CD14-positive monocyte (primary cell): ENCODE measurements around the gene NMNAT3. TPM values are rescaled to one million over a fixed set of nuclear protein-coding genes. Genes with fewer than 3 reads are reported as not detected.

Source experiments
- DNase-seq, 3 donors: peaks; one replicate each; pipeline ENCODE4 v3.0.0-alpha.2; 2011 to 2022
- H2AFZ ChIP-seq: 2 replicates; pipeline ENCODE4 v1.6.0; 2012; ENCODE audit warnings: mild to moderate bottlenecking, low read depth, low read length, inconsistent platforms; ENCODE audit not compliant: insufficient read depth, poor library complexity, severe bottlenecking
- H3K27ac ChIP-seq, 2 donors: 1 replicate in 1 of 2; 2 replicates in 1 of 2; pipeline ENCODE4 v1.5.1; 2012 to 2013; ENCODE audit warnings: low read length in 2 of 2, control low read depth in 1 of 2, inconsistent platforms in 1 of 2, low read depth in 1 of 2, mild to moderate bottlenecking in 1 of 2
- H3K27me3 ChIP-seq, 2 donors: one replicate each; pipeline versions ENCODE4 v1.6.0 to v1.6.1; 2011 to 2013; ENCODE audit warnings: low read length in 2 of 2; ENCODE audit not compliant: control insufficient read depth in 2 of 2, insufficient read depth in 2 of 2
- H3K36me3 ChIP-seq, 2 donors: replicated peaks in 1 of 2; 1 replicate in 1 of 2; 2 replicates in 1 of 2; pipeline versions ENCODE4 v1.5.1 to v1.6.1; 2012 to 2013; ENCODE audit warnings: low read length in 2 of 2, control low read depth in 1 of 2, inconsistent platforms in 1 of 2, mild to moderate bottlenecking in 1 of 2; ENCODE audit not compliant: insufficient read depth in 2 of 2, control insufficient read depth in 1 of 2
- H3K4me1 ChIP-seq, 2 donors: 1 replicate in 1 of 2; 2 replicates in 1 of 2; pipeline versions ENCODE4 v1.5.1 to v1.6.1; 2012 to 2013; ENCODE audit warnings: low read length in 2 of 2, control low read depth in 1 of 2, inconsistent platforms in 1 of 2, mild to moderate bottlenecking in 1 of 2, moderate library complexity in 1 of 2; ENCODE audit not compliant: insufficient read depth in 2 of 2, control insufficient read depth in 1 of 2
- H3K4me2 ChIP-seq: replicated peaks from 2 replicates; pipeline ENCODE3; 2012; ENCODE audit warnings: low read length, moderate library complexity, mild to moderate bottlenecking; ENCODE audit not compliant: poor library complexity, severe bottlenecking; ENCODE audit errors: extremely low read depth
- H3K4me3 ChIP-seq, 3 experiments: fragments of 200-600 bp in 1 of 3; sonication (generic) in 1 of 3; replicated peaks in 1 of 3; 1 replicate in 2 of 3; 2 replicates in 1 of 3; pipeline ENCODE4 v1.5.1; 2011 to 2013; ENCODE audit warnings: low read length in 3 of 3, mild to moderate bottlenecking in 3 of 3, control low read depth in 2 of 3, low read depth in 2 of 3, inconsistent platforms in 1 of 3, moderate library complexity in 1 of 3
- H3K79me2 ChIP-seq: 2 replicates; pipeline ENCODE4 v1.6.0; 2012; ENCODE audit warnings: mild to moderate bottlenecking, control low read depth, inconsistent platforms, low read length, moderate library complexity; ENCODE audit not compliant: insufficient read depth
- H3K9ac ChIP-seq: 2 replicates; pipeline ENCODE4 v1.6.0; 2017; ENCODE audit warnings: low read length, mild to moderate bottlenecking; ENCODE audit not compliant: insufficient read depth, poor library complexity, severe bottlenecking
- H3K9me3 ChIP-seq, 2 donors: replicated peaks in 1 of 2; 1 replicate in 1 of 2; 2 replicates in 1 of 2; pipeline versions ENCODE4 v1.5.1 to v1.6.1; 2012 to 2013; ENCODE audit warnings: low read length in 2 of 2, control low read depth in 1 of 2; ENCODE audit not compliant: control insufficient read depth in 1 of 2, insufficient read depth in 1 of 2
- H4K20me1 ChIP-seq: 2 replicates; pipeline ENCODE4 v1.6.0; 2012; ENCODE audit warnings: mild to moderate bottlenecking, low read length, control low read depth, moderate library complexity; ENCODE audit not compliant: insufficient read depth
- H3K27ac Mint-ChIP-seq, 7 donors: one replicate each; pipeline ENCODE4 v1.8.0; 2020; ENCODE audit warnings: mild to moderate bottlenecking in 7 of 7, mixed read lengths in 7 of 7, moderate library complexity in 6 of 7, inconsistent platforms in 2 of 7
- H3K27me3 Mint-ChIP-seq, 3 donors: one replicate each; pipeline ENCODE4 v1.8.0; 2021 to 2022; ENCODE audit warnings: low read depth in 3 of 3, mild to moderate bottlenecking in 3 of 3, mixed read lengths in 3 of 3, moderate library complexity in 3 of 3, inconsistent platforms in 1 of 3
- H3K36me3 Mint-ChIP-seq, 2 donors: one replicate each; pipeline ENCODE4 v1.8.0; 2020; ENCODE audit warnings: mixed read lengths in 2 of 2, inconsistent platforms in 1 of 2, mild to moderate bottlenecking in 1 of 2
- H3K4me1 Mint-ChIP-seq: one replicate; pipeline ENCODE4 v1.8.0; 2020; ENCODE audit warnings: mild to moderate bottlenecking, mixed read lengths
- H3K4me3 Mint-ChIP-seq, 2 donors: one replicate each; pipeline ENCODE4 v1.8.0; 2020; ENCODE audit warnings: mild to moderate bottlenecking in 2 of 2, mixed read lengths in 2 of 2, moderate library complexity in 1 of 2
- H3K9me3 Mint-ChIP-seq, 7 donors: one replicate each; pipeline ENCODE4 v1.8.0; 2020 to 2022; ENCODE audit warnings: mixed read lengths in 7 of 7, mild to moderate bottlenecking in 6 of 7, moderate library complexity in 6 of 7, inconsistent platforms in 2 of 7
- CTCF ChIP-seq: fragments of 200-600 bp; IDR thresholded peaks from one replicate; pipeline ENCODE4 v1.8.0; 2022; ENCODE audit warnings: antibody characterized with exemption, mild to moderate bottlenecking
- WGBS: methylation state at CpG from one replicate; pipeline ENCODE4 v1.1.5; 2013; ENCODE audit warnings: missing lambda C conversion rate; ENCODE audit not compliant: insufficient coverage; 5-methylcytosine and 5-hydroxymethylcytosine counted together
- intact Hi-C, 2 donors: fragments of 100-400 bp; cut with micrococcal nuclease; formaldehyde crosslinking; loops; one replicate each; pipeline versions ENCODE4 v1.15.0 to v1.15.1; 2023
- polyA plus RNA-seq, 3 donors: library from polyadenylated mRNA; depleted of rRNA in 1 of 3; unstranded in 2 of 3; stranded (reverse) in 1 of 3; fragments of 300-500 nt in 2 of 3; fragments of >200 nt in 1 of 3; fragmentation: Illumina TruSeq in 2 of 3; gene quantifications; 1 replicate in 2 of 3; 2 replicates in 1 of 3; pipeline ENCODE4 v1.2.3, GENCODE V29; 2012 to 2021

Gene NMNAT3
- polyA plus RNA-seq, 3 donors: 1.4 to 5.7 (median 2.9) TPM

DNA sequence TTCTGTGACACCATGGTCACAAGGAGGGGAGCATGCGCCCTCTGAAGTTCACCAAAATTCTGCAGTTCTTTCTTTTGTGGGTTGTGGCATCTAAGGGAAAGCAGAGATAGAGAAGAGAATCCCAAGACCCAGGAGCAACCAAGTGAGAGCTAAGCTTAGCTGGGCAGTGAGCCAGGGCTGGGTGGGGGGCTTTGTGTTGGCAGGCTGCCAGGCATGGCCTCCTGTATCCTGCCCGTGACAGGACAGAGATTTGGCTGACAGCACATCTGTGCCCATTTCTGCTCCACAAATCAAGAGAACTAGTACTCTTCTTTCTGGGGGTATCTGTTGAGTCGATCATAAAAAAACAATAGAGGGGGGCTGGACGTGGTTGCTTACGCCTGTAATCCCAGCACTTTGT lies 66.2 kb downstream of the NMNAT3 start:
- H3K27ac ChIP-seq: no peak overlapping the region
- no peaks in the 10 kb centered on the region for H3K27me3 Mint-ChIP-seq
- H3K4me1 Mint-ChIP-seq: peaks cover 5% of the 10 kb centered on the region
- no peaks in the 10 kb centered on the region for H3K4me1 ChIP-seq
- 86% methylated on average over 1 of the region's 5 CpGs for WGBS
- H3K79me2 ChIP-seq: no peaks in the 10 kb centered on the region
- peak overlapping the region in 1 of 7 donors; percentile 31 for H3K27ac Mint-ChIP-seq
- H3K9ac ChIP-seq: no peak overlapping the region
- H3K4me2 ChIP-seq: no peak overlapping the region
- no peaks in the 10 kb centered on the region for H3K36me3 Mint-ChIP-seq
- H3K9me3 ChIP-seq: no peaks in the 10 kb centered on the region
- no peaks in the 10 kb centered on the region for H3K36me3 ChIP-seq
- no peak for TF ChIP-seq CTCF
- no peak overlapping the region for H3K4me3 Mint-ChIP-seq
- H3K27me3 ChIP-seq: no peaks in the 10 kb centered on the region
- intact Hi-C loops: no loop called here
- no peaks in the 10 kb centered on the region for H3K9me3 Mint-ChIP-seq
- H4K20me1 ChIP-seq: no peaks in the 10 kb centered on the region
- H2AFZ ChIP-seq: no peak overlapping the region
- no peak overlapping the region for H3K4me3 ChIP-seq
- DNase-seq: no peak

- no peak overlapping the region for H3K4me3 Mint-ChIP-seq
- no peaks in the 10 kb centered on the region for H3K36me3 ChIP-seq
- intact Hi-C loops: no loop called here
- no peak overlapping the region for H3K27ac Mint-ChIP-seq
- WGBS: 83% methylated on average over 3 of the region's 4 CpGs
- no peak overlapping the region for H2AFZ ChIP-seq
- no peak overlapping the region for H3K4me3 ChIP-seq
- H4K20me1 ChIP-seq: no peaks in the 10 kb centered on the region
- H3K27me3 ChIP-seq: no peaks in the 10 kb centered on the region
- H3K9me3 Mint-ChIP-seq: no peaks in the 10 kb centered on the region
- no peak for DNase-seq
- no peak overlapping the region for H3K4me2 ChIP-seq
- H3K9me3 ChIP-seq: no peaks in the 10 kb centered on the region
- no peak for TF ChIP-seq CTCF
- H3K9ac ChIP-seq: no peak overlapping the region
- H3K4me1 Mint-ChIP-seq: peaks cover 5% of the 10 kb centered on the region
- no peaks in the 10 kb centered on the region for H3K27me3 Mint-ChIP-seq
- no peak overlapping the region for H3K27ac ChIP-seq
- no peaks in the 10 kb centered on the region for H3K36me3 Mint-ChIP-seq
- no peaks in the 10 kb centered on the region for H3K4me1 ChIP-seq
- no peaks in the 10 kb centered on the region for H3K79me2 ChIP-seq
Observed at GRCh38 chr3:139610886-139611285, 66.9 kb downstream of the NMNAT3 start.
